HepG2 (cell line): ENCODE results near the gene BCCIP.

Experiments
- BHLHE40 ChIP-seq: IDR thresholded peaks from 2 replicates; pipeline ENCODE4 v1.6.1; 2011; ENCODE audit warnings: low read length, improper control_type of control experiment
- ELF1 ChIP-seq: sonication (generic); formaldehyde crosslinking; IDR thresholded peaks from 2 replicates; pipeline ENCODE4 v1.4.0; 2020; ENCODE audit warnings: missing genetic modification reagents
- MAFG ChIP-seq: sonication (generic); formaldehyde crosslinking; IDR thresholded peaks from 2 replicates; pipeline ENCODE4 v1.5.1; 2020; ENCODE audit warnings: mild to moderate bottlenecking, missing genetic modification reagents
- MBD4 ChIP-seq: IDR thresholded peaks from 2 replicates; pipeline ENCODE4 v1.6.1; 2012; ENCODE audit warnings: low read length, inconsistent platforms, borderline replicate concordance
- MED1 ChIP-seq: sonication (generic); formaldehyde crosslinking; IDR thresholded peaks from 2 replicates; pipeline ENCODE4 v1.4.0; 2020; ENCODE audit warnings: missing genetic modification reagents
- SOX6 ChIP-seq, 2 experiments: fragments of 450-650 bp in 1 of 2; sonication (generic) in 1 of 2; formaldehyde crosslinking in 1 of 2; IDR thresholded peaks; 2 replicates each; pipeline versions ENCODE4 v1.4.0 to v1.6.1; 2017 to 2020; ENCODE audit warnings: antibody characterized with exemption in 1 of 2, mild to moderate bottlenecking in 1 of 2, missing genetic modification reagents in 1 of 2
- SRSF9 ChIP-seq: fragments of 200-400 bp; formaldehyde crosslinking; IDR thresholded peaks from 2 replicates; pipeline ENCODE4 v1.6.1; 2018; ENCODE audit warnings: borderline replicate concordance, mild to moderate bottlenecking, low read depth, low read length; ENCODE audit not compliant: insufficient read depth, poor library complexity, severe bottlenecking
- XRCC5 ChIP-seq: fragments of 200-400 bp; formaldehyde crosslinking; optimal IDR thresholded peaks from 2 replicates; pipeline ENCODE3; 2017; ENCODE audit warnings: mild to moderate bottlenecking, low read length
- ZNF660 ChIP-seq: sonication (generic); formaldehyde crosslinking; IDR thresholded peaks from 2 replicates; pipeline ENCODE4 v1.5.1; 2020; ENCODE audit warnings: mild to moderate bottlenecking, low read depth, missing genetic modification reagents, borderline replicate concordance
- TF ChIP-seq, protein P1 (sequence below): sonication (generic); formaldehyde crosslinking; IDR thresholded peaks from 2 replicates; pipeline ENCODE4 v1.9.0; 2021; ENCODE audit warnings: missing genetic modification reagents, borderline replicate concordance
- TF ChIP-seq, protein P2 (sequence below): sonication (generic); formaldehyde crosslinking; IDR thresholded peaks from 2 replicates; pipeline ENCODE4 v1.5.0; 2020; ENCODE audit warnings: mild to moderate bottlenecking, missing genetic modification reagents, moderate library complexity
- TF ChIP-seq, protein P3 (sequence below): sonication (generic); formaldehyde crosslinking; IDR thresholded peaks from 2 replicates; pipeline ENCODE4 v1.5.0; 2020; ENCODE audit warnings: missing genetic modification reagents
- TF ChIP-seq, protein P4 (sequence below): IDR thresholded peaks from 2 replicates; pipeline ENCODE4 v1.6.1; 2012; ENCODE audit warnings: inconsistent platforms

DNA sequence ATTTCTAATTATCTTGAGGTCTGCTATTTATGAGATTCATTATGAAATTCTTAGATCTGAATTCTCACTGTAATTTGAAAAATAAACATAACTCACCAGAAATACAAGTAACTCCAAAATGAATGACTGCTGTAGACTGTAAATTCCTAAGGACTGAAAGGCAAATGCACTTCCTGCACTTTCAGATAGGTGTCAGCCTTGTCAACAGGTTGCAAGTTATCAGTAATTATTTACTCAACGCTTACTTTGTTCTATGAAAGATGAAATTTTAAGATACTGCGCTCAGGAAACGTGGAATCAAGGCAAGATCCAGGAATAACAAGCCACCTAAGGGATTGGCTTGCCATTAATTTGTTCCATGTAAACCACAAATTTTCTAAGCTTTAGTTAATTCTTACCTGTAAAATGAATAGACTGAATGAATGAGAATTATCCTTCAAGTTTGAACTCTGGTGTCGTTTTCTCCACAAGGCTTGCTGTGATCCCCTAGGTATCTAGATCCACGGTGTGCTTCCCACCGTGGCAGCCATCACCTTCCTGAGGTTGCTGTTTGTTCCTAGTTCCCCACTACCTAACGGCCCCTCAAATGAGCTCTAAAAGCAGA, 45.1 kb downstream of the BCCIP start:
- TF ChIP-seq, protein P1, sequence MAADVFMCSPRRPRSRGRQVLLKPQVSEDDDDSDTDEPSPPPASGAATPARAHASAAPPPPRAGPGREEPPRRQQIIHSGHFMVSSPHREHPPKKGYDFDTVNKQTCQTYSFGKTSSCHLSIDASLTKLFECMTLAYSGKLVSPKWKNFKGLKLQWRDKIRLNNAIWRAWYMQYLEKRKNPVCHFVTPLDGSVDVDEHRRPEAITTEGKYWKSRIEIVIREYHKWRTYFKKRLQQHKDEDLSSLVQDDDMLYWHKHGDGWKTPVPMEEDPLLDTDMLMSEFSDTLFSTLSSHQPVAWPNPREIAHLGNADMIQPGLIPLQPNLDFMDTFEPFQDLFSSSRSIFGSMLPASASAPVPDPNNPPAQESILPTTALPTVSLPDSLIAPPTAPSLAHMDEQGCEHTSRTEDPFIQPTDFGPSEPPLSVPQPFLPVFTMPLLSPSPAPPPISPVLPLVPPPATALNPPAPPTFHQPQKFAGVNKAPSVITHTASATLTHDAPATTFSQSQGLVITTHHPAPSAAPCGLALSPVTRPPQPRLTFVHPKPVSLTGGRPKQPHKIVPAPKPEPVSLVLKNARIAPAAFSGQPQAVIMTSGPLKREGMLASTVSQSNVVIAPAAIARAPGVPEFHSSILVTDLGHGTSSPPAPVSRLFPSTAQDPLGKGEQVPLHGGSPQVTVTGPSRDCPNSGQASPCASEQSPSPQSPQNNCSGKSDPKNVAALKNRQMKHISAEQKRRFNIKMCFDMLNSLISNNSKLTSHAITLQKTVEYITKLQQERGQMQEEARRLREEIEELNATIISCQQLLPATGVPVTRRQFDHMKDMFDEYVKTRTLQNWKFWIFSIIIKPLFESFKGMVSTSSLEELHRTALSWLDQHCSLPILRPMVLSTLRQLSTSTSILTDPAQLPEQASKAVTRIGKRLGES (CRISPR knock-in tag): no peak
- TF ChIP-seq MED1 (CRISPR knock-in tag): no peak
- no peak for TF ChIP-seq MBD4
- no peak for TF ChIP-seq ZNF660 (CRISPR knock-in tag)
- TF ChIP-seq, protein P2, sequence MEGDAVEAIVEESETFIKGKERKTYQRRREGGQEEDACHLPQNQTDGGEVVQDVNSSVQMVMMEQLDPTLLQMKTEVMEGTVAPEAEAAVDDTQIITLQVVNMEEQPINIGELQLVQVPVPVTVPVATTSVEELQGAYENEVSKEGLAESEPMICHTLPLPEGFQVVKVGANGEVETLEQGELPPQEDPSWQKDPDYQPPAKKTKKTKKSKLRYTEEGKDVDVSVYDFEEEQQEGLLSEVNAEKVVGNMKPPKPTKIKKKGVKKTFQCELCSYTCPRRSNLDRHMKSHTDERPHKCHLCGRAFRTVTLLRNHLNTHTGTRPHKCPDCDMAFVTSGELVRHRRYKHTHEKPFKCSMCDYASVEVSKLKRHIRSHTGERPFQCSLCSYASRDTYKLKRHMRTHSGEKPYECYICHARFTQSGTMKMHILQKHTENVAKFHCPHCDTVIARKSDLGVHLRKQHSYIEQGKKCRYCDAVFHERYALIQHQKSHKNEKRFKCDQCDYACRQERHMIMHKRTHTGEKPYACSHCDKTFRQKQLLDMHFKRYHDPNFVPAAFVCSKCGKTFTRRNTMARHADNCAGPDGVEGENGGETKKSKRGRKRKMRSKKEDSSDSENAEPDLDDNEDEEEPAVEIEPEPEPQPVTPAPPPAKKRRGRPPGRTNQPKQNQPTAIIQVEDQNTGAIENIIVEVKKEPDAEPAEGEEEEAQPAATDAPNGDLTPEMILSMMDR (CRISPR knock-in tag): peak; percentile 71
- TF ChIP-seq, protein P3, sequence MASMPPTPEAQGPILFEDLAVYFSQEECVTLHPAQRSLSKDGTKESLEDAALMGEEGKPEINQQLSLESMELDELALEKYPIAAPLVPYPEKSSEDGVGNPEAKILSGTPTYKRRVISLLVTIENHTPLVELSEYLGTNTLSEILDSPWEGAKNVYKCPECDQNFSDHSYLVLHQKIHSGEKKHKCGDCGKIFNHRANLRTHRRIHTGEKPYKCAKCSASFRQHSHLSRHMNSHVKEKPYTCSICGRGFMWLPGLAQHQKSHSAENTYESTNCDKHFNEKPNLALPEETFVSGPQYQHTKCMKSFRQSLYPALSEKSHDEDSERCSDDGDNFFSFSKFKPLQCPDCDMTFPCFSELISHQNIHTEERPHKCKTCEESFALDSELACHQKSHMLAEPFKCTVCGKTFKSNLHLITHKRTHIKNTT (CRISPR knock-in tag): no peak
- no peak for TF ChIP-seq BHLHE40
- no peak for TF ChIP-seq MAFG (CRISPR knock-in tag)
- TF ChIP-seq XRCC5: no peak
- TF ChIP-seq SOX6 (IDR thresholded peaks at IDR 0.05): no peak
- no peak for TF ChIP-seq SOX6 (CRISPR knock-in tag; IDR thresholded peaks at IDR 0.05)
- TF ChIP-seq, protein P4, sequence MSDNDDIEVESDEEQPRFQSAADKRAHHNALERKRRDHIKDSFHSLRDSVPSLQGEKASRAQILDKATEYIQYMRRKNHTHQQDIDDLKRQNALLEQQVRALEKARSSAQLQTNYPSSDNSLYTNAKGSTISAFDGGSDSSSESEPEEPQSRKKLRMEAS: no peak
- TF ChIP-seq SRSF9: no peak
- no peak for TF ChIP-seq ELF1
